SK-N-SH treated with all-trans-retinoic acid at 6 μM for 48 hours (cell line): Measurements from ENCODE around the gene TNNI3.

Experiments used
- ATAC-seq: fragments of 200-7000 bp; cut with Tn5 transposase; 3 replicates; pipeline ENCODE4 v1.9.1; 2020; ENCODE audit warnings: mild to moderate bottlenecking, moderate library complexity
- ARNTL ChIP-seq: fragments of 450-650 bp; formaldehyde crosslinking; IDR thresholded peaks from 2 replicates; pipeline ENCODE4 v1.5.0; 2020; ENCODE audit warnings: low read depth, mild to moderate bottlenecking, moderate library complexity, borderline replicate concordance
- BACH2 ChIP-seq: fragments of 250-450 bp; sonication (Bioruptor Pico); IDR thresholded peaks from 2 replicates; pipeline ENCODE4 v1.9.0; 2021; ENCODE audit warnings: mild to moderate bottlenecking, borderline replicate concordance
- ESRRG ChIP-seq: fragments of 250-450 bp; sonication (Bioruptor Pico); IDR thresholded peaks from 2 replicates; pipeline ENCODE4 v1.6.1; 2021; ENCODE audit warnings: mild to moderate bottlenecking
- GLIS3 ChIP-seq: fragments of 250-450 bp; sonication (Bioruptor Pico); IDR thresholded peaks from 2 replicates; pipeline ENCODE4 v1.5.0; 2020; ENCODE audit warnings: mild to moderate bottlenecking, moderate library complexity
- ISL1 ChIP-seq: fragments of 250-450 bp; sonication (Bioruptor Pico); IDR thresholded peaks from 2 replicates; pipeline ENCODE4 v2.1.2; 2022; ENCODE audit warnings: mild to moderate bottlenecking, moderate library complexity
- OSR1 ChIP-seq: fragments of 250-450 bp; sonication (Bioruptor Pico); IDR thresholded peaks from 2 replicates; pipeline ENCODE4 v1.8.0; 2022; ENCODE audit warnings: moderate library complexity, mild to moderate bottlenecking, inconsistent platforms
- RARB ChIP-seq: fragments of 250-450 bp; sonication (Bioruptor Pico); IDR thresholded peaks from 2 replicates; pipeline ENCODE4 v1.8.0; 2021; ENCODE audit warnings: mild to moderate bottlenecking, moderate library complexity
- SNAI2 ChIP-seq: fragments of 250-450 bp; sonication (Bioruptor Pico); IDR thresholded peaks from 2 replicates; pipeline ENCODE4 v1.5.0; 2020; ENCODE audit warnings: mild to moderate bottlenecking, moderate library complexity
- TOX ChIP-seq: fragments of 250-450 bp; sonication (Bioruptor Pico); IDR thresholded peaks from 2 replicates; pipeline ENCODE4 v1.8.0; 2021; ENCODE audit warnings: mild to moderate bottlenecking, moderate library complexity, borderline replicate concordance
- ZC3H10 ChIP-seq: fragments of 250-450 bp; sonication (Bioruptor Pico); IDR thresholded peaks from 2 replicates; pipeline ENCODE4 v1.5.1; 2021; ENCODE audit warnings: mild to moderate bottlenecking, moderate library complexity
- ZFP3 ChIP-seq: fragments of 250-450 bp; sonication (Bioruptor Pico); IDR thresholded peaks from 2 replicates; pipeline ENCODE4 v1.5.0; 2020; ENCODE audit warnings: mild to moderate bottlenecking, moderate library complexity
- ZNF565 ChIP-seq: fragments of 450-650 bp; formaldehyde crosslinking; conservative IDR thresholded peaks from 2 replicates; pipeline ENCODE4 v1.5.0; 2020; ENCODE audit warnings: low read depth, mild to moderate bottlenecking, moderate library complexity
- ZNF70 ChIP-seq: fragments of 450-650 bp; formaldehyde crosslinking; IDR thresholded peaks from 2 replicates; pipeline ENCODE4 v1.5.0; 2020; ENCODE audit warnings: mild to moderate bottlenecking, moderate library complexity
- ZNF8 ChIP-seq: fragments of 450-650 bp; formaldehyde crosslinking; IDR thresholded peaks from 2 replicates; pipeline ENCODE4 v1.5.0; 2020; ENCODE audit warnings: mild to moderate bottlenecking, moderate library complexity
- TF ChIP-seq, protein P1 (sequence below): fragments of 250-450 bp; sonication (Bioruptor Pico); IDR thresholded peaks from 2 replicates; pipeline ENCODE4 v1.5.1; 2020; ENCODE audit warnings: low read depth, mild to moderate bottlenecking, moderate library complexity
- TF ChIP-seq, protein P2 (sequence below): fragments of 250-450 bp; sonication (Bioruptor Pico); IDR thresholded peaks from 2 replicates; pipeline ENCODE4 v1.8.0; 2020; ENCODE audit warnings: mild to moderate bottlenecking, moderate library complexity, borderline replicate concordance
- TF ChIP-seq, protein P3 (sequence below): fragments of 250-450 bp; sonication (Bioruptor Pico); IDR thresholded peaks from 2 replicates; pipeline ENCODE4 v1.5.0; 2020; ENCODE audit warnings: mild to moderate bottlenecking, moderate library complexity

TNNI3 gene

DNA sequence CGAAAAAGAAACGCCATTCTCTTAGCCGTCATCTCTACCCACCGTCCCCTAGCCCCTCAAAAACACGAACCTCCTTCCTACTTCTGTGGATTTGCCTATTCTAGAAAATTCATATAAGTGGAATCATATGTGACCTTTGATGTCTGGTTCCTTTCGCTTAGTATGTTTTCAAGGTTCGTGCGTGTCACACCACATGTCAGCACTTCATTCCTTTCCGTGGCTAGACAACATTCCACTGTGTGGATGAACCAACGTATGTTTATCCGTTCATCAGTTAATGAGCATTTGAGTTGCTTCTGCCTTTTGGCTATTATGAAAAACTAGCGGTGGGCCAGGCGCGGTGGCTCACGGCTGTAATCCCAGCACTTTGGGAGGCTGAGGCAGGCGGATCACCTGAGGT lies 26.1 kb downstream of the TNNI3 start:
- no peak for TF ChIP-seq BACH2 (CRISPR knock-in tag)
- TF ChIP-seq ZC3H10 (CRISPR knock-in tag) = no peak
- TF ChIP-seq OSR1 (CRISPR knock-in tag) = no peak
- TF ChIP-seq, all 23 proteins: peak for 0
- ATAC-seq = no peak

DNA sequence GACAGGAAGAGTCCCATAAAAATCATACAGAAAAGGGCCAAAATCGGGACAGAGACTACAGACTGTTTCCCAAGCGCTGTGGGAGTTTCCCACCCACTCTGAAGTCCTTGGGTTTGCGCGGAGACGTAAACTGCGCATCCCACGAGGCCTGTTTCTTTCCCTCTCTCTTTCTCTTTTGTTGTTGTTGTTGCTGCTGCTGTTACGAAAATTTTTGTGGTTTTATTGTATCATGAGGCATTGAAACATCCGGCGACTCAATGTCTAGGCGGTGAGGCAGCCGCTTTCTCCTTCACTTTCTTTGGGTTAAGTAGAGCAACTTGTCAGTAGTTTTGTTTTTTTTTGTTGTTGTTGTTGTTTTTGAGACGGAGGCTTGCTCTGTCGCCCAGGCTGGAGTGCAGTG lies 38.5 kb downstream of the TNNI3 start:
- no peak for TF ChIP-seq BACH2 (CRISPR knock-in tag)
- no peak for ATAC-seq

DNA sequence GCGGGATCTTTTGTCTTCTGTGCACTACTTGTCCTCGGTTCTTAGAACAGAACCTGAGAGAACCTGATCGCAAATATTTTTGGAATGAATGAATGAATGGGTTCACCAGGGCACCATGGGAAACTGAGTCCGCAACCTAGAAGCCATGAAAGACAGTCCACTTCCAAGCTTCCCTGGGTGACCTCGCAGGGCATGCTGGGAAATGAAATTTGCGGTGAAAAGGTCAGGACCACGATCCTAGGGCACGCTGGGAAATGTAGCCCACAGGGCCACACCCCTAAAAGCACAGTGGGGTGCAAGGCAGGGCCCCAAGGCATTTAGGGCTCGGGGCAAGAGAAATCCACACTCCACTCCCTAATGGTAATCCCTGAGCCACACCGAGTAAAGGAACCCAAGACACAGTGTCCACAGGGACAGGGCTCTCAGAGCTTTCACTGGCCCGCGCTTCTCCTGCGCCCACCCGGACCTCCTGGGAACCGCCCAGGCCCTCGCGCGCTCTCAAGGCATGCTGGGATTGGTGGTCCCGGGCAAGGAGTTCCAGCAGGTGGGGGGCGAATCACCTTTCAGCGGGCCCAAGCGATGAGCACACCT lies 39.0 kb downstream of the TNNI3 start:
- TF ChIP-seq RARB (CRISPR knock-in tag) (no peak), OSR1 (CRISPR knock-in tag) (no peak), SNAI2 (CRISPR knock-in tag) (no peak), GLIS3 (CRISPR knock-in tag) (no peak), ZNF565 (no peak), ZNF8 (no peak), ESRRG (CRISPR knock-in tag) (no peak)
- TF ChIP-seq, protein P1, sequence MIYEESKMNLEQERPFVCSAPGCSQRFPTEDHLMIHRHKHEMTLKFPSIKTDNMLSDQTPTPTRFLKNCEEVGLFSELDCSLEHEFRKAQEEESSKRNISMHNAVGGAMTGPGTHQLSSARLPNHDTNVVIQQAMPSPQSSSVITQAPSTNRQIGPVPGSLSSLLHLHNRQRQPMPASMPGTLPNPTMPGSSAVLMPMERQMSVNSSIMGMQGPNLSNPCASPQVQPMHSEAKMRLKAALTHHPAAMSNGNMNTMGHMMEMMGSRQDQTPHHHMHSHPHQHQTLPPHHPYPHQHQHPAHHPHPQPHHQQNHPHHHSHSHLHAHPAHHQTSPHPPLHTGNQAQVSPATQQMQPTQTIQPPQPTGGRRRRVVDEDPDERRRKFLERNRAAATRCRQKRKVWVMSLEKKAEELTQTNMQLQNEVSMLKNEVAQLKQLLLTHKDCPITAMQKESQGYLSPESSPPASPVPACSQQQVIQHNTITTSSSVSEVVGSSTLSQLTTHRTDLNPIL (CRISPR knock-in tag) = no peak
- TF ChIP-seq, protein P2, sequence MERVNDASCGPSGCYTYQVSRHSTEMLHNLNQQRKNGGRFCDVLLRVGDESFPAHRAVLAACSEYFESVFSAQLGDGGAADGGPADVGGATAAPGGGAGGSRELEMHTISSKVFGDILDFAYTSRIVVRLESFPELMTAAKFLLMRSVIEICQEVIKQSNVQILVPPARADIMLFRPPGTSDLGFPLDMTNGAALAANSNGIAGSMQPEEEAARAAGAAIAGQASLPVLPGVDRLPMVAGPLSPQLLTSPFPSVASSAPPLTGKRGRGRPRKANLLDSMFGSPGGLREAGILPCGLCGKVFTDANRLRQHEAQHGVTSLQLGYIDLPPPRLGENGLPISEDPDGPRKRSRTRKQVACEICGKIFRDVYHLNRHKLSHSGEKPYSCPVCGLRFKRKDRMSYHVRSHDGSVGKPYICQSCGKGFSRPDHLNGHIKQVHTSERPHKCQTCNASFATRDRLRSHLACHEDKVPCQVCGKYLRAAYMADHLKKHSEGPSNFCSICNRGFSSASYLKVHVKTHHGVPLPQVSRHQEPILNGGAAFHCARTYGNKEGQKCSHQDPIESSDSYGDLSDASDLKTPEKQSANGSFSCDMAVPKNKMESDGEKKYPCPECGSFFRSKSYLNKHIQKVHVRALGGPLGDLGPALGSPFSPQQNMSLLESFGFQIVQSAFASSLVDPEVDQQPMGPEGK (CRISPR knock-in tag) = no peak
- TF ChIP-seq, protein P3, sequence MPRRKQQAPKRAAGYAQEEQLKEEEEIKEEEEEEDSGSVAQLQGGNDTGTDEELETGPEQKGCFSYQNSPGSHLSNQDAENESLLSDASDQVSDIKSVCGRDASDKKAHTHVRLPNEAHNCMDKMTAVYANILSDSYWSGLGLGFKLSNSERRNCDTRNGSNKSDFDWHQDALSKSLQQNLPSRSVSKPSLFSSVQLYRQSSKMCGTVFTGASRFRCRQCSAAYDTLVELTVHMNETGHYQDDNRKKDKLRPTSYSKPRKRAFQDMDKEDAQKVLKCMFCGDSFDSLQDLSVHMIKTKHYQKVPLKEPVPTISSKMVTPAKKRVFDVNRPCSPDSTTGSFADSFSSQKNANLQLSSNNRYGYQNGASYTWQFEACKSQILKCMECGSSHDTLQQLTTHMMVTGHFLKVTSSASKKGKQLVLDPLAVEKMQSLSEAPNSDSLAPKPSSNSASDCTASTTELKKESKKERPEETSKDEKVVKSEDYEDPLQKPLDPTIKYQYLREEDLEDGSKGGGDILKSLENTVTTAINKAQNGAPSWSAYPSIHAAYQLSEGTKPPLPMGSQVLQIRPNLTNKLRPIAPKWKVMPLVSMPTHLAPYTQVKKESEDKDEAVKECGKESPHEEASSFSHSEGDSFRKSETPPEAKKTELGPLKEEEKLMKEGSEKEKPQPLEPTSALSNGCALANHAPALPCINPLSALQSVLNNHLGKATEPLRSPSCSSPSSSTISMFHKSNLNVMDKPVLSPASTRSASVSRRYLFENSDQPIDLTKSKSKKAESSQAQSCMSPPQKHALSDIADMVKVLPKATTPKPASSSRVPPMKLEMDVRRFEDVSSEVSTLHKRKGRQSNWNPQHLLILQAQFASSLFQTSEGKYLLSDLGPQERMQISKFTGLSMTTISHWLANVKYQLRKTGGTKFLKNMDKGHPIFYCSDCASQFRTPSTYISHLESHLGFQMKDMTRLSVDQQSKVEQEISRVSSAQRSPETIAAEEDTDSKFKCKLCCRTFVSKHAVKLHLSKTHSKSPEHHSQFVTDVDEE (CRISPR knock-in tag) = no peak
- no peak for ATAC-seq

DNA sequence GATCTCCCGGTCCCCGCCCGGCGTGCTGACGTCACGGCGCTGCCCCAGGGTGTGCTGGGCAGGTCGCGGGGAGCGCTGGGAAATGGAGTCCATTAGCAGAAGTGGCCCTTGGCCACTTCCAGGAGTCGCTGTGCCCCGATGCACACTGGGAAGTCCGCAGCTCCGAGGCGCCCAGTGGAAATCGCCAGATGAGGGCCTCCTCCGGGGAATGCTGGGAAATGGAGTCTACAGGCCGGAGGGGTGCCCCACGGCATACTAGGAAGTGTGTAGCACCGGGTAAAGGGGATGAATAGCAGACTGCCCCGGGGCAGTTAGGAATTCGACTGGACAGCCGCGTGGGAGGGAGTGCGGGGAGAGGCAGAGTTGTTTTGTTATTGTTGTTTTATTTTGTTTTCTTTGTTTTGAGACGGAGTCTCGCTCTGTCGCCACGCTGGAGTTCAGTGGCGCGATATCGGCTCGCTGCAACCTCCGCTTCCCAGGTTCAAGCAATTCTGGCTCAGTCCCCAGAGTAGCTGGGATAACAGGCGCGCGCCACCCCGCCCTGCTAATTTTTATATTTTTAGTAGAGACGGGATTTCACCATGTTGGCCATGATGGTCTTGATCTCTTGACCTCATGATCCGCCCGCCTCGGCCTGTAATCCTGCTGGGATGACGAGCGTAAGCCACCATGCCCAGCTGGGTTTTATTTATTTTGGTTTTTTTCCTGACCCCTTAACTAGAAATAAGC lies 39.7 kb downstream of the TNNI3 start:
- no peak for TF ChIP-seq TOX (CRISPR knock-in tag)
- TF ChIP-seq BACH2 (CRISPR knock-in tag) = no peak
- TF ChIP-seq, protein P3 (CRISPR knock-in tag) = no peak
- TF ChIP-seq ISL1 (CRISPR knock-in tag) = no peak
- peak; percentile 93 for ATAC-seq

DNA sequence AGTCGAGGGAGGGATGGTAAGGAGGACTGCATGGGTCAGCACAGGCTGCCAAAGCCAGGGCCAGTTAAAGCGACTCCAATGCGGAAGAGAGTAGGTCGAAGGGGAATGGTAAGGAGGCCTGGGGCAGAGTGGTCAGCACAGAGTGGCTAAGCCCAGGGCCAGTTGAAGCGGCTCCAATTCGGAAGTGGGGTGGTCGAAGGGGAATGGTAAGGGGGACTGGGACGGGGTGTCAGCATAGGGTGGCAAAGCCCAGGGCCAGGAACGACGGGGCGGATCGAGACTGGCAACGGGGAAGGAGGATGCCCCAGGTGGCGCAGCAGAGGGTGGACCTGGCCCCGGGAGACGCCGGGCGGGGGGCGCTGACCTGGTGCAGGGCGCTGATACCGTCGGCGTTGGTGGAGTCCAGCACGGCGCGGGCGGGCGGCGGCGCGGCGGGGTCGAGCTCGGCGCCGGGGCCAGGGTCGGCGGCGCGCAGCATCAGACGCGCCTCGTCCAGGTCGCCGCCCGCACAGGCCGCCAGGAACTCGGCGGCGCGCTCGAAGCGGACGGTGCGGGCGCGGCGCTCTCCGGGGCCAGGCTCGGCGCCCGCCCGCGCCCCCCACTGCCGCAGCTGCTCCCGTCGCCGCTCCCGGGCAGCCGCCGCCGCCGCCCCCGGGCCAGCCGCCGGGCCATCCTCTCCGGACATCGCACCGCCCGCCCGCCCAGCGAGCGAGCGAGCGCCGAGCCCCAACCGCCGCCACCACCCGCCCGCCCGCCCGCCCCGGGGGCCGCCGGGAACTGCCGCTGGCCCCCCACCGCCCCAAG lies 40.5 kb downstream of the TNNI3 start, which contains the start of gene PPP1R12C:
Gene PPP1R12C, minus strand, starts transcription at position 779 of the 804 bp plus-strand sequence. Its CDS starts 94 bp downstream, at position 685.
- peak; percentile 10 for ATAC-seq
- TF ChIP-seq ARNTL (CRISPR knock-in tag) (no peak), ZFP3 (CRISPR knock-in tag) (no peak), SNAI2 (CRISPR knock-in tag) (no peak), ZNF565 (no peak), RARB (CRISPR knock-in tag) (no peak), ZNF70 (no peak), TOX (CRISPR knock-in tag) (no peak), BACH2 (CRISPR knock-in tag) (no peak), ESRRG (CRISPR knock-in tag) (no peak), ISL1 (CRISPR knock-in tag) (no peak), GLIS3 (CRISPR knock-in tag) (no peak)
- TF ChIP-seq, protein P2 (CRISPR knock-in tag) = no peak
